ENCODE measurements around the gene C16orf95. TPM values are rescaled to one million over a fixed set of nuclear protein-coding genes. Genes with fewer than 3 reads are reported as not detected.

The C16orf95 gene
- polyA plus RNA-seq, 1 experiment, result 7.8 TPM

DNA sequence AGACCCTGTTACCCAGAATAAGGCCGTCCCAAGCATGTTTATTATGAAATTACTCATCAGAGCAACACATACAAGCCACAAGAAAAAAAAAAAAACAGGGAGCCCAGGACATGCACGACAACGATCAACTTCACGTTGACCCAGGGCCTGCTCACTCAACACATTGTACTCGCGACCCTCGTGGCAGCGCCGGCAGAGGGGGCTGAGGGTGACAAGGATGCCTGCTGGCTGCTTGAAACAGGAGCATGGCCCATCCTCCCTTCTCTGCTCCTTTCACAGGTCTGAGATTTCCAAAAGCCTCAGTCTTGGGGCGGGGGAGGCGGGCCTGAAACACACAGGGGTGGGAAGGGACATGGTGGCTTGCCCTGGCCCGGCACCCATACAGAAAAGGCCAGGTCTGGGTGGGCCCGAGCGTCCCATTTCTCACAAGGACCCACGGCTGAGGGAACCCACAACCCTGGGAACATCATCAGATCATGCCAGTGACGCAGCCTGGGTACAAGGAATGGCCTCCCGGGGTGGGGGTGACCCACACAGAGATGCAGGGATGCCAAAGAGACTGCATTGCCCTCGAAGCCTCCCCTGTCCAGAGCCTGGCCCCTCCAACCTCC lies 21.1 kb upstream of the C16orf95 start:
- ChIA-PET POLR2A (no interaction called here), CTCF (interaction anchor here (1.3 kb wide), 1 partner anchor 13 kb away, joined by 3 read pairs; no protein-coding TSS in a partner anchor)
- peaks cover 30% of the 10 kb centered on the region for H3K36me3 ChIP-seq (ENCODE audit: control insufficient read depth, insufficient read depth, low read length)
- TF ChIP-seq, protein P1, sequence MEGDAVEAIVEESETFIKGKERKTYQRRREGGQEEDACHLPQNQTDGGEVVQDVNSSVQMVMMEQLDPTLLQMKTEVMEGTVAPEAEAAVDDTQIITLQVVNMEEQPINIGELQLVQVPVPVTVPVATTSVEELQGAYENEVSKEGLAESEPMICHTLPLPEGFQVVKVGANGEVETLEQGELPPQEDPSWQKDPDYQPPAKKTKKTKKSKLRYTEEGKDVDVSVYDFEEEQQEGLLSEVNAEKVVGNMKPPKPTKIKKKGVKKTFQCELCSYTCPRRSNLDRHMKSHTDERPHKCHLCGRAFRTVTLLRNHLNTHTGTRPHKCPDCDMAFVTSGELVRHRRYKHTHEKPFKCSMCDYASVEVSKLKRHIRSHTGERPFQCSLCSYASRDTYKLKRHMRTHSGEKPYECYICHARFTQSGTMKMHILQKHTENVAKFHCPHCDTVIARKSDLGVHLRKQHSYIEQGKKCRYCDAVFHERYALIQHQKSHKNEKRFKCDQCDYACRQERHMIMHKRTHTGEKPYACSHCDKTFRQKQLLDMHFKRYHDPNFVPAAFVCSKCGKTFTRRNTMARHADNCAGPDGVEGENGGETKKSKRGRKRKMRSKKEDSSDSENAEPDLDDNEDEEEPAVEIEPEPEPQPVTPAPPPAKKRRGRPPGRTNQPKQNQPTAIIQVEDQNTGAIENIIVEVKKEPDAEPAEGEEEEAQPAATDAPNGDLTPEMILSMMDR (IDR thresholded peaks at IDR 0.05; ENCODE audit: insufficient read depth, low read depth, low read length), result no peak
- H3K27me3 ChIP-seq (ENCODE audit: control insufficient read depth, insufficient read depth, low read length), result no peaks in the 10 kb centered on the region
- DNase-seq (ENCODE audit: low read depth), result no peak
- no peak overlapping the region for H3K4me3 ChIP-seq (ENCODE audit: low read depth, low read length)

DNA sequence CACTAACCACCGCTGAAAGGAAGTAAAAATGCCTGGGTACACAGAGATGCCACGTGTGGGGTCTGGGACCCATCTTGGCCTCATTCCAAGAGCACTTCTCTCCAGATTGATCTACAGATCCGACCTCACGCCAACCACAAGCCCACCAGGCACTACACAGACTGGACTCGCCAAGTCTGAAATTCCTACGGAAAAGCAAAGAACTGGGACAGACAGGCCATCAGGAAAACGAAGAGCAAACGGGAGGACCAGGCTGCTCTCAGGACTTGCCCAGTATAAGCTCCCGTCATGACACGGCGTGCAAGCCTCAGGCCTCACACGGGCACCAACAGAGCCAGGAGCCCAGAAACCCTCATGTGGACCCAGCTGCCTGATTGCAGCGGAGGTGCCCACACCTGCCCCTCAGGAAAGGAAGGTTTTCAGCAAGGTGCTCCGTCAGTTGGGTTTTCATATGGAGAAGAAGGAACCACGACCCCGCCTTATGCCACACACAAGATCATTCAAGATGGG lies 20.1 kb upstream of the C16orf95 start:
- CTCF ChIA-PET, result no interaction called here
- peaks cover 22% of the 10 kb centered on the region for H3K36me3 ChIP-seq (ENCODE audit: control insufficient read depth, insufficient read depth, low read length)
- POLR2A ChIA-PET, result no interaction called here
- TF ChIP-seq, protein P1 (IDR thresholded peaks at IDR 0.05; ENCODE audit: insufficient read depth, low read depth, low read length), result no peak
- H3K27me3 ChIP-seq (ENCODE audit: control insufficient read depth, insufficient read depth, low read length), result no peaks in the 10 kb centered on the region
- H3K4me3 ChIP-seq (ENCODE audit: low read depth, low read length), result no peak overlapping the region
- no peak for DNase-seq (ENCODE audit: low read depth)

DNA sequence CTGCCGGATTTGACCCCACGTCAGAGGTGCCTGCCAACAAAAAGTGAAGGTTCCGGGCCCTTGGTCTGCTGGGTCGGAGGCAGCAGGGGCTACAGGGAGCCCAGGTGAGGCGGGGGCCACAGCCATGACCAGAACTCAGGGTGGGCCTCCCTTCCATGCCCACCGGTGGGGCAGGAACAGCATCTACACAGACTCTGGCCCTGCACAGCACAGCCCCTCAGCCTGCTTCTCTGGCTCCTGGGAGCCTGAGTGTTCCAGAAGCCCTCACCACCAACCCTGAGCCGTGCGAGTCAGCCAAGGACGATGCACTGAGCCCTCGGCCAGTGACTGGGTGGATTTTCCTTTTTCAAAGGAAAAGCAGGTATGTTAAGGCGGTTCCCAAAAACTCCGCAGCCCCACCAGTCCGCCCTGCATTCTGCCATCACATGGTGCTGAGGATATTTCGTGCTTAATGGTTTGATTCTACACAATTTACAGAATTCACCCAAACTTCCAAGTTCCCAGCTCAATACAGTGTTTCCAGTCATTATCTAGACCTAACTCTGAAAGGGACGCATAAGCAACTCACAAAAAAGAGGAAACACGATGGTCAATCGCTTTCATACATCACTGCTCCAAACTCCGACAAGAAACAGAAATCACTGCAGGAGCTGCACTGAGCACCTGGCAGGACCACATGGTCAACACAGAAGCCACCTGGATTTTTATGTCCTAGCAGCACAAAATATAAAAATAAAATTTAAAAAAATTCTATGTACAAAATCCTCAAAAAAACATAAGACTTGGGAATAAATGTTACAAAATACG lies 19.4 kb upstream of the C16orf95 start:
- Histone ChIP-seq H3K36me3 (ENCODE audit: control insufficient read depth, insufficient read depth, low read length) (peaks cover 21% of the 10 kb centered on the region), H3K27me3 (ENCODE audit: control insufficient read depth, insufficient read depth, low read length) (no peaks in the 10 kb centered on the region), H3K4me3 (ENCODE audit: low read depth, low read length) (no peak overlapping the region)
- ChIA-PET POLR2A (no interaction called here), CTCF (interaction anchor here (0.6 to 1.1 kb wide), 2 partner anchors 39 to 48 kb away, joined by 3 read pairs; no protein-coding TSS in a partner anchor)
- TF ChIP-seq, protein P1 (IDR thresholded peaks at IDR 0.05; ENCODE audit: insufficient read depth, low read depth, low read length), result no peak
- DNase-seq (ENCODE audit: low read depth), result no peak

DNA sequence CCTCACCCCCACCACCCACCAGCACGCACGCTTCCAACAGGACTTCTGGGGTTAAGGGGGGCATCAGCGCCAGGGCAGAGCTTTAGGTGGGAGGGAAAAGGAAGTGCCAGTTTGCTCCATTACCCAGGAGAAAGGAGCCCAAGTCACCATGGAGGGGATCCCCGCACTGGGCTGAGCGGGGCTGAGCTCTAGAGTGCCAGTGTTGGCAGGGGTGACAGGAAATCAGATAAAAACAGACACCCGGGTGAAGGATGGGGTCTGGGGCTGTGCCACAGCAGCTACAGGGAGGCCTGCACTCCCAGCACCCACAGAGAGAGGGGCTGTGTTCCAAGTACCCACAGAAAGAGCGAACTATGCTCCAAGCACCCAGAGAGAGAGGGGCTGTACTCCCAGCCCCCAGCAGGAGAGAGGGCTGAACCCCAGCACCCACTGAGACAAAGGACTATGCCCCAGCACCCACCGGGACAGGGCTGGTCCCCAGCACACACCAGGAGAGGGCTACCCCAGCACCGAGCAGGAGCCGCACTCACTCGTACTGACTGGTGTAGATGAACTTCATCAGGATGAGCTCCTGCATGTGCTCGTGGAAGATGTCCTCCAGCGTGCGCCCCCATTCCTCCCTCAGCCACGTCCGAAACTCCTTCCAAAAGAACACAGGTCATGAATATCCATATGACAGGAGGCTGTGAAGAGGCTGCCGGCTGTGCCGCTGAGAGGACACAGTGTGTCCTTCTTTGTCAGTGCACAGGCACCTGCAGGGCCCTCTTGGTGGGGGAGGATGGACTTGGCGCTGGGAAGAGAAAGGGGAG lies 18.6 kb upstream of the C16orf95 start:
- Histone ChIP-seq H3K4me3 (ENCODE audit: low read depth, low read length) (no peak overlapping the region), H3K27me3 (ENCODE audit: control insufficient read depth, insufficient read depth, low read length) (no peaks in the 10 kb centered on the region), H3K36me3 (ENCODE audit: control insufficient read depth, insufficient read depth, low read length) (peaks cover 23% of the 10 kb centered on the region)
- POLR2A ChIA-PET, result no interaction called here
- CTCF ChIA-PET, result interaction anchor here (0.6 to 1.4 kb wide), 5 partner anchors 10 to 49 kb away, joined by 3 to 4 read pairs (median 3); no protein-coding TSS in a partner anchor
- no peak for DNase-seq (ENCODE audit: low read depth)
- TF ChIP-seq, protein P1 (IDR thresholded peaks at IDR 0.05; ENCODE audit: insufficient read depth, low read depth, low read length), result no peak
